ENCODE measurements around the gene CCNJL. TPM values are rescaled to one million over a fixed set of nuclear protein-coding genes. Genes with fewer than 3 reads are reported as not detected.
A peak's percentile ranks its signal among the peaks of the same experiment; 100 is the strongest.

Gene CCNJL
- total RNA-seq, 1 donor from 2014 or later: 15.7 TPM

DNA sequence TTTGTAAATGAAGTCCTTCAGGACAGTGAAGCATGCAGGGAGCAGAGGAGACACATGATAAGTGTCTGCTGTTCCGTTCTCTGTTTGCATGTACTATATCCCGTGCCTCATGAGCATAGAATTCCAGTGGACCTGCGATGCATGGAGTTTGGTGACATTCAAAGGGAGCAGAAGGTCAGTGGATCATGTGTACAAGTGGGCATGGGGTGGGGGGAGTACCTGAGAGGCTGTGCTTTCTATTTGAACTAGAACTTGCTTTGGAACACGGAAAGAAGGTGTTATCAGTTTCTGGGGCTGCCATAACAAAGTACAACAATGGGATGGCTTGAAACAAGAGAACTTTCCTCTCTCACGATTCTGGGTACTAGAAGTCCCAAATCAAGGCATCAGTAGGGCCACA lies 5.1 kb upstream of the CCNJL start:
- H3K4me3 ChIP-seq (ENCODE audit: insufficient read depth, low read depth, low read length): no peak overlapping the region
- Mint-ChIP-seq H3K4me3 (ENCODE audit: unreplicated experiment) (no peak overlapping the region), H3K9me3 (ENCODE audit: unreplicated experiment) (peaks cover 2% of the 10 kb centered on the region), H3K27ac (ENCODE audit: unreplicated experiment) (no peak overlapping the region), H3K27me3 (ENCODE audit: low read depth, unreplicated experiment) (no peaks in the 10 kb centered on the region), H3K36me3 (ENCODE audit: low read depth, unreplicated experiment) (no peaks in the 10 kb centered on the region), H3K4me1 (ENCODE audit: low read depth, unreplicated experiment) (peaks cover 11% of the 10 kb centered on the region)
- no peaks in the 10 kb centered on the region for H3K36me3 ChIP-seq (ENCODE audit: insufficient read depth, low read length)
- H3K27ac ChIP-seq (ENCODE audit: low read depth, low read length): no peak overlapping the region
- DNase-seq (ENCODE audit: low read depth): no peak
- H3K9me3 ChIP-seq (ENCODE audit: insufficient read depth, low read depth, low read length): no peaks in the 10 kb centered on the region
- peaks cover 7% of the 10 kb centered on the region for H3K4me1 ChIP-seq (ENCODE audit: insufficient read depth, low read length)
- H3K4me2 ChIP-seq (ENCODE audit: low read length): no peak overlapping the region
- H3K27me3 ChIP-seq (ENCODE audit: insufficient read depth, low read length): no peaks in the 10 kb centered on the region
- TF ChIP-seq, protein P1, sequence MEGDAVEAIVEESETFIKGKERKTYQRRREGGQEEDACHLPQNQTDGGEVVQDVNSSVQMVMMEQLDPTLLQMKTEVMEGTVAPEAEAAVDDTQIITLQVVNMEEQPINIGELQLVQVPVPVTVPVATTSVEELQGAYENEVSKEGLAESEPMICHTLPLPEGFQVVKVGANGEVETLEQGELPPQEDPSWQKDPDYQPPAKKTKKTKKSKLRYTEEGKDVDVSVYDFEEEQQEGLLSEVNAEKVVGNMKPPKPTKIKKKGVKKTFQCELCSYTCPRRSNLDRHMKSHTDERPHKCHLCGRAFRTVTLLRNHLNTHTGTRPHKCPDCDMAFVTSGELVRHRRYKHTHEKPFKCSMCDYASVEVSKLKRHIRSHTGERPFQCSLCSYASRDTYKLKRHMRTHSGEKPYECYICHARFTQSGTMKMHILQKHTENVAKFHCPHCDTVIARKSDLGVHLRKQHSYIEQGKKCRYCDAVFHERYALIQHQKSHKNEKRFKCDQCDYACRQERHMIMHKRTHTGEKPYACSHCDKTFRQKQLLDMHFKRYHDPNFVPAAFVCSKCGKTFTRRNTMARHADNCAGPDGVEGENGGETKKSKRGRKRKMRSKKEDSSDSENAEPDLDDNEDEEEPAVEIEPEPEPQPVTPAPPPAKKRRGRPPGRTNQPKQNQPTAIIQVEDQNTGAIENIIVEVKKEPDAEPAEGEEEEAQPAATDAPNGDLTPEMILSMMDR (IDR thresholded peaks at IDR 0.05; ENCODE audit: insufficient read depth, low read depth, low read length): no peak
- TF ChIP-seq EZH2 (IDR thresholded peaks at IDR 0.05; ENCODE audit: insufficient read depth, low read length): no peak
- H4K20me1 ChIP-seq (ENCODE audit: insufficient read depth, low read length): no peaks in the 10 kb centered on the region
- H2AFZ ChIP-seq (ENCODE audit: low read depth, low read length): no peak overlapping the region
- H3K9ac ChIP-seq (ENCODE audit: low read length): no peak overlapping the region
- H3K79me2 ChIP-seq (ENCODE audit: insufficient read depth, low read length): no peaks in the 10 kb centered on the region
- FAIRE-seq: no peak

GRCh38 chr5:160315968-160316367 lies 3.6 kb upstream of the CCNJL start:
- H3K27ac Mint-ChIP-seq (ENCODE audit: unreplicated experiment): no peak overlapping the region
- no peak overlapping the region for H3K9ac ChIP-seq (ENCODE audit: low read length)
- no peak overlapping the region for H3K4me3 Mint-ChIP-seq (ENCODE audit: unreplicated experiment)
- peaks cover 9% of the 10 kb centered on the region for H3K4me1 ChIP-seq (ENCODE audit: insufficient read depth, low read length)
- peaks cover 11% of the 10 kb centered on the region for H3K79me2 ChIP-seq (ENCODE audit: insufficient read depth, low read length)
- H3K9me3 ChIP-seq (ENCODE audit: insufficient read depth, low read depth, low read length): no peaks in the 10 kb centered on the region
- peaks cover 13% of the 10 kb centered on the region for H3K4me1 Mint-ChIP-seq (ENCODE audit: low read depth, unreplicated experiment)
- TF ChIP-seq, protein P1 (IDR thresholded peaks at IDR 0.05; ENCODE audit: insufficient read depth, low read depth, low read length): no peak
- TF ChIP-seq EZH2 (IDR thresholded peaks at IDR 0.05; ENCODE audit: insufficient read depth, low read length): no peak
- no peak overlapping the region for H3K27ac ChIP-seq (ENCODE audit: low read depth, low read length)
- no peaks in the 10 kb centered on the region for H3K36me3 Mint-ChIP-seq (ENCODE audit: low read depth, unreplicated experiment)
- no peaks in the 10 kb centered on the region for H3K27me3 ChIP-seq (ENCODE audit: insufficient read depth, low read length)
- H3K9me3 Mint-ChIP-seq (ENCODE audit: unreplicated experiment): peaks cover 2% of the 10 kb centered on the region
- peak; percentile 47 for DNase-seq (ENCODE audit: low read depth)
- no peaks in the 10 kb centered on the region for H3K27me3 Mint-ChIP-seq (ENCODE audit: low read depth, unreplicated experiment)
- H3K4me2 ChIP-seq (ENCODE audit: low read length): peak overlapping the region; percentile 27
- FAIRE-seq: no peak
- H4K20me1 ChIP-seq (ENCODE audit: insufficient read depth, low read length): peaks cover 2% of the 10 kb centered on the region
- no peak overlapping the region for H2AFZ ChIP-seq (ENCODE audit: low read depth, low read length)
- no peaks in the 10 kb centered on the region for H3K36me3 ChIP-seq (ENCODE audit: insufficient read depth, low read length)
- no peak overlapping the region for H3K4me3 ChIP-seq (ENCODE audit: insufficient read depth, low read depth, low read length)

DNA sequence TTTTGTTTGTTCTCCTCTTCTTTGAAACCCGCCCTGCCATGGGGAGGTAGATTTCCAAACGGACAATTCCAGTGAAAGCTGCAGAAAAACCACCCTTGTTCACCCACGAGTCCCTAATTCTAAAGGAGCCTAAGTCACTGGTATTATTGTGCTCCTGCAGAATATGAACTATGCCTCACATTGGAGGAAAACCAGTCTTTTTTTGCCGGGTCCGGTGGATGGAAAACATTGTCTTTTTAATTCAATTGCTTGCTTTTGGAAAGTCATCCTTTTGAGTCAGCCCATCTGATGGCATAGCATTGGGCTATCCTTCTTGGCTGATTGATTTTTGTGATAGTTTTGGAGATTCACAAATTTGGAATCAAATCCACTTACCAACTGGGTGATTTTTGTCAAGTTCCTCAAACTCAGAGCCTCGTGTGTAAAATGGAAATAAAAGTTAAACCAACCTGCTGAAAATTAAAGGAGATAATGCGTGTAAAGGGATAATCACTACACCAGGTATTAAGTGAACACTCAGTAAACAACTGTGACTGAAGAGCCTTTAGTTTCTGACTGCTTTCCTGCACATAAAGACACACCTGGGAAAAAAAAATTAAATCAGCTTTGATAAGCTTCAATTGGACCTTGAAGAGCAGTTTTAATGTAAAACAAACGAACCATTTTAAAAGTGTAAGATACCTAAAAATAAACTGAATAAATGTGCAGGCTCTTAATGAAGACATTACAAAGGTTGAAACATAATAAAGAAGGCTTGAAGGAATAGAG lies 780 bp upstream of the CCNJL start:
- Histone ChIP-seq H3K4me3 (ENCODE audit: insufficient read depth, low read depth, low read length) (peak overlapping the region; percentile 79), H3K9me3 (ENCODE audit: insufficient read depth, low read depth, low read length) (no peaks in the 10 kb centered on the region), H3K27me3 (ENCODE audit: insufficient read depth, low read length) (no peaks in the 10 kb centered on the region), H3K27ac (ENCODE audit: low read depth, low read length) (no peak overlapping the region), H3K36me3 (ENCODE audit: insufficient read depth, low read length) (peaks cover 4% of the 10 kb centered on the region), H3K4me2 (ENCODE audit: low read length) (peak overlapping the region; percentile 98), H3K4me1 (ENCODE audit: insufficient read depth, low read length) (peaks cover 13% of the 10 kb centered on the region), H2AFZ (ENCODE audit: low read depth, low read length) (no peak overlapping the region), H4K20me1 (ENCODE audit: insufficient read depth, low read length) (peaks cover 26% of the 10 kb centered on the region), H3K9ac (ENCODE audit: low read length) (peak overlapping the region; percentile 81), H3K79me2 (ENCODE audit: insufficient read depth, low read length) (peaks cover 38% of the 10 kb centered on the region)
- H3K4me1 Mint-ChIP-seq (ENCODE audit: low read depth, unreplicated experiment): peaks cover 16% of the 10 kb centered on the region
- peak overlapping the region; percentile 97 for H3K4me3 Mint-ChIP-seq (ENCODE audit: unreplicated experiment)
- DNase-seq (ENCODE audit: low read depth) (no peak), FAIRE-seq (no peak)
- H3K36me3 Mint-ChIP-seq (ENCODE audit: low read depth, unreplicated experiment): peaks cover 1% of the 10 kb centered on the region
- peaks cover 2% of the 10 kb centered on the region for H3K9me3 Mint-ChIP-seq (ENCODE audit: unreplicated experiment)
- TF ChIP-seq, protein P1 (IDR thresholded peaks at IDR 0.05; ENCODE audit: insufficient read depth, low read depth, low read length): no peak
- TF ChIP-seq EZH2 (IDR thresholded peaks at IDR 0.05; ENCODE audit: insufficient read depth, low read length): no peak
- no peaks in the 10 kb centered on the region for H3K27me3 Mint-ChIP-seq (ENCODE audit: low read depth, unreplicated experiment)
- peak overlapping the region; percentile 64 for H3K27ac Mint-ChIP-seq (ENCODE audit: unreplicated experiment)
